HG02588 (cell line): ENCODE results near the gene DBH.

Source experiments
- ATAC-seq: cut with Tn5 transposase; IDR thresholded peaks from one replicate; pipeline ENCODE4 v1.9.1; 2021; ENCODE audit warnings: mild to moderate bottlenecking, moderate library complexity; ENCODE audit not compliant: unreplicated experiment

Gene DBH

DNA sequence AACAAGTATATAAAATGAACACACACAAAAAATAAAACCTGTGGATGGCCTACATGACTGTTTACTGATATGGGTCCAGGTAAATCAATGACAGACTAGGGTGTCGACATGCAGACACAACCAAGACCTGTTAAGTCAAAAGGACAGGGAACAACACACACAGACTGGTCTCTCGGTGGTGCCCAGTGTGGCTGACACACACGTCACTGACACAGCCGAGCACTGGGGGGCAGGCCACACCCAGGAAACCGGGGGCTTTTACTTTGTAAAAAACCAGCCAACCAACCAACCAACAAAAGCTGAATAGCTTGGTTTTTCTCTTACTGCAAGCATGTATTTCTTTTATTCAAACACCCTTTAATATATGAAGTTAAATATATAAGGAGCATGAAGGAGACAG is 31.9 kb upstream of the DBH start:
- ATAC-seq, result no peak

DNA sequence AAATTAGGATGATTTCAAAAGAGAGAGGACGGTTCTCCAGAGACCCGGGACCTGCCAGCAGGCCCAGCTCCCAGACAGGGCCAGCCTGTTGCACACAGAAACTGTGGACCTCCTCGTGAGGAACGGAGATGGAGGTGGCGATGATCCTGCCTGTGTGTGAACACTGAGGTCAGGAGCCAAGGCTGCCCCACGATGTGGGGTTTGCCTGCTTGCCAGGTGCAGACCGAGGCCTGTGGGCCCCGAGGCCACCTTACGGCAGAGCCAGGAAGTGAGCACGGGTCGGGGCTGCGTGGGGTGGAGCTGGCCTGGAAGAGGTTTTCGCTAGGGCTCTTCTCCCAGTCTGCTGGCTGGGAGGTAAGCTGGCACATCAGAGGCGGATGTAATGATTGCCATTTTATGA is 31.3 kb upstream of the DBH start:
- ATAC-seq, result no peak

DNA sequence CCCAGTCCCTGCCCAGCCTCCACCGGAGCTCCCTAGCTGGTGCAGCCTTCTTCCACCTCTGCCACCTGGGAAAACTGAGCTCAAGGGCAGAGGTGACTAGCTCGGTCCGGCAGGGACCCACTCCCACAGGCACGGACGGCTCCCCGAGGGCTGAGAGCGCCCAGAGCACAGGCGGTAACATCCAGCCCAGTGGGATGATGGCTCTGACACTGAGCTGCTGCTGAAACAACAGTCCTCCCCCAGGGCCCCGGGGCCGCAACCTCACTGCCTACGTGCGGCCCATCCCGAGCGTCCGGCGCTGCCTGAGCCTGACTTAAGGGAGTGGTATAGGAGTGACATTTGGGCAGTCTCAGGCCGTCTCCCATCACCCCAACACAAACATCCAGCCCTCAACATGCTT is 30.7 kb upstream of the DBH start:
- ATAC-seq, result no peak

DNA sequence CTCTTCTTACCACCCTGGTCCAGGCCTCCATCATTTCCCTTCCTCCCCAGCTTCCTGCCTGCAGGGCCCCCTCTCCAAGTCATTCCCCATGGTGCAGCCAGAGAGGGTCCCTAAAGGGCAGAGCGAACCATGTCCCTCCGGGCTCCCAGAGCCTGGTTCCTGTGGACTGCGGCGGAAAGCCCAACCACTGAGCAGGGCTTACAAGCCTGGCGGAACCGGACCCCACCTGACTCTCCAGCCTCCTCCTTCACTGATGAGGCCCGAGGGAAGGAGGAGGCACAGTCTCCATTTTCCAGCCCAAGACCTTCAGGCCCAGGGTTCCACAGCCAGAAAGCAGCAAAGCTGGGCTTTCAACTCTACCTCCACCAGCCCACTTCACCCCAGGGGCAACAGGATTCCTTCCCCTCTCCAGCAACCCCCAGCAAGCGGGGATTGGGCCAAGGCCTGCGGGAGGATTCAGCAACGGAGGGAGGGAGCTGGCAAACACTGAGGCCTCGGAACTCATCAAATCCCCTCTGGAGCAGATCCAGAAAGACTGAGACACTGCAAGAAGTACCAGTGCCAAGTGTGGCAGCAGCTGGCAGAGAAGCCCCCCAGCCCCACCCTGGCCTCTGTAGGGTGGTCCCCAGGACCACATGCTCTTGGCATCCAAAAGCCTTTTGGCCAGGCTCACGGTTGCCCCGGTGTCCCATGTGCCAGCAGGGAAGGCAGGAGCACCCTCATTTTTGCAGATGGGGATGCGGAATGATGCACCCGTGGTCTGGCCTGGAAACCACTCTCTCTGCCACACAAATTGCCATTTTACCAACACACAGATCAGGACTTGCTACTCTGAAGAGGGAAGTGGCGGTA is 30.1 kb upstream of the DBH start:
- no peak for ATAC-seq

DNA sequence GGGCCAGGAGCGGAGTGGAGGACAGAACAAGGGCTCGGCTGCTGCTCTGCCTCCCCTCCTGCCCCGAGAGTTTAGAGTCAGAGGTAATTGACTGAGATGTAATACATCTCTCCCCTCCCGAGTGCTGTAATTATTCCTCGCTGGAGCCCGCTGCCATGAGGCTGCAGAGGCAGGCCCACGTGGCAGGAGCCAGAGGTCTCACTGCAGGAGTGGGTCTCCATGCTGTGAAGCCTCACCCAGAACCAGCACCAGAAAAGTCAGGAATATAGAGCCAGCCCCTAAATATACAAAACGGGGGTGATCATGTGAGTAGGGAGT is 29.5 kb upstream of the DBH start:
- no peak for ATAC-seq

DNA sequence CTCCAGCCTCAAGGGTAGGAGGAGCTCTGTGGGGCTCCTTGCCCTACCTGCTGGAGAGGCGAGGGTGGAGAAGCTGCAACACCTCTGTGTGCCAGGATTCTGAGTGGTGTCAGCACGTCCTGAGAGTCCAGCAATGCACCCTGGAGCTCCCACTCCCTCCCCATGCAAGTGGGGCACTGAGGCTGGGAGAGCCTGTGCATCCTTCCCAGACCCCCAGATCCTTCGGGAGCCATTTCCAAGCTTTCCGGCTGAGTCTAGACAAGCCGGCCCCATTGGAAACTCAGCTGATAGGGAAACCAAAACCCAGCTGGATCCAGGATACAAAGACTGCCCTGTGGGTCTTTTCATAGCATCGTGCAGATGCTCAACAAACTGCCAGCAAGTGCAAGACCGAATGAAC is 28.8 kb upstream of the DBH start:
- no peak for ATAC-seq

DNA sequence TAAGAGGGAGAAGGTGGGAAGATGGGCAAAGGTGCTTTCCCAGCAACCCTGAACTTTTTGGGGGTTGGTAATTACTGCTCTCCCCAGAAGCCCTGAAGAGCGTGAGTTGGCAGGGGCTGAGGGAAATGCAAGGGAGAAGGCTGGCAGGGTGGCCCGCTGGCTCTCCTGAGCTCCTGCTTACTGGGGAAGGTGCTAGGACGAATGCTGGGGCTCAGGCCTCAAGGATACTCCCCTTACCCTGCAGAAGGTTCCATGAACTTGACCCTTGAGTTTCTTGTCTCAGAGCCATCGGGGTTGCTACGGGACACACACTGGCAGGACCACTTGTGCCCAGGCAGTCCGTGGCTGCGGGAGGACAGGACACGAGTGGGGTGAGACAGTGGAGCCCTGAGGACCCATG is 28.2 kb upstream of the DBH start:
- ATAC-seq, result no peak

DNA sequence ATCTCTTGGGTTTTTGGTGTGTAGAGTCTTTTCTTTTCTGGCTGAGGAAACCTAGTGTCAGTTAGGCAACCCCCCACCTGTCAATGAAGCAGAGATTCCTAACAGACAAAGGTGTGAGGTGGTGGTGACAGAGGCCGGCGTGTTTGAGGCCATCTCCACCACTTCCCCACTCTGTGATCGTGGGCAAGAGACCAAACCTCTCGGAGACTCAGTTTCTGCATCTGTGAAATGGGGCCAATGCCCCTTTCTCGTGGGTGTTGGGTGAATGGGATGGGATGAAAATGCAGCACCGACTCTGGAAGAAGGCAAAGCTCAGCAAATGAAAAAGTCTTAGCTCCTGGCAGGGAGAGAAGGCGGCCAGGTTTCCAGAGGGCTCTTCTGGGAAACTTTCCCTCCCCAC is 27.8 kb upstream of the DBH start:
- no peak for ATAC-seq

DNA sequence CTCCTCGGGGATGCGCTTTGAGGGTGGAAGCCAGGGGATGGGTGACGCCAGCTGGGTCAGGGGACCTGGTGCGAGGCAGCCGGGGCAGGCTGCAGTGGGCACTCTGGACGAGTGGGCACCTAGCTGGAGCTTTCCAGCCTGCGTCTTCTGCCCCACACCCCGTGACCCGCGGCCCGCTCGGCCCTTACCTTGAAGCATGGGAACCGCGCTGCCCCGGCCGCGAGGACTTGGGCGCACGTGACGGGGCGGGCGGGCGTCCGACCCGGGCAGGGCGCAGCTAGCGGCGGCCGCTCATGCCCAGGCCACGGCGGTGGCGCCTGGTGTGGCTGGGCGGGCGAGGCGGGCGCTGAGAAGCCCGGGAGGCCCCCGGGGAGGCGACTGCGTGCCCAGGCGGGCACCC is 27.3 kb upstream of the DBH start:
- no peak for ATAC-seq

DNA sequence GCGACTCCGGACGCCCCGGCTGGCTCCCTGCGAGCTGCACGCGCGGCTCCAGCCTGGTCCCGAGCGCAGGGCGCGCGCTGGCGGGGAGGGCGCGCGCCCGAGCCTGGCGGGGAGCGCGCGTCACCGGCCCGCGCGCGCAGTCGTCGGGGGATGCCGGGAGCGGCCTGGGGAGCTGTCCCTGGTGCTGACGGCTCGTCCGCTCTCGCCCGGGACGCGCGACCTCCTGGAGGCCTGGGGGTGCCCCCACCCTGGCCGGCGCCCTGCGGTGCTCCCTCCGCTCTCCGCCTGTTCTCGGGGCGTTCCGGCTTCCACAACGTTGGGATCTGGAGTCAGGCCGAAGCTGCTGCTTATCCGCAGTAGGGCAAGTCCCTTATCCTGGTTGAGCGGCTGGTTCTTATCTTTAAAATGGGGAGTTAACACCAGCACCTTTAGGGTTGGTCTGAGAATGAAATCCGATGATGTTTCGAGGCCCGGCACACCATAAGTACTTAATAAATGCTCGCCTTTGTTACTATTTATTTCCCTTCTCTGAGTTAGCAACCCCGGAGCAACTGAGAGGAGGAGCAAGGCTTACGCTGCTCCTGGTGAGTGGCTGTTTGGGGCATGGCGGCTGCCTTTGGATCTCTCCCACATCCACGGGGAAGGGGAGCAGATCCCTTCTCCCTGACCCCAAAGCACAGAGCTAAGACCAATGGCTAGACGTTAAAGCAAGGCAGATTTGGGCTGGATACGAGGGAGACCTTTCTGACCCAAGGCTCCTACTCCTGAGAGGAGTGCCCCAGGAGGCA is 26.7 kb upstream of the DBH start, which contains the start of gene FAM163B:
Gene FAM163B, minus strand, starts transcription at position 79 of the 788 bp plus-strand sequence. CDS start 29,166 bp downstream, outside the sequence.
- no peak for ATAC-seq

DNA sequence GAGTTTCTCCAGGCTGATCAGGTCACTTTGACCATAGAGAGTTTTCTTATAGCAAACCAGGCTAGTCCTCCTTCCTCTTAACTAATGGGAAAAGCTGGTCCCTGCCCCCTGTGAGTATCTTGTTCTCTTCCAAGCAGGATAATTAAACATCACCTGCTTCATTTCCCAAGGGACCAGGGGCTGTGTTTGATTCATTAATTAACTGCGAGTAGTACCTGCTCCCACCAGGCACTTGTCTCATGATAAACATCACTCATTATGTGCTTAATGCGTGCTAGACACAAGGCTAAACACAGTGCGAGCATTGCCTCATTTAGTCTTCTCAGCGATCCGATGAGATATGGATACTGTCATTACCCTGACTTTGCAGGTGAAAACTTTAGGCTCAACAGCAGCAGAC is 25.3 kb upstream of the DBH start:
- no peak for ATAC-seq

DNA sequence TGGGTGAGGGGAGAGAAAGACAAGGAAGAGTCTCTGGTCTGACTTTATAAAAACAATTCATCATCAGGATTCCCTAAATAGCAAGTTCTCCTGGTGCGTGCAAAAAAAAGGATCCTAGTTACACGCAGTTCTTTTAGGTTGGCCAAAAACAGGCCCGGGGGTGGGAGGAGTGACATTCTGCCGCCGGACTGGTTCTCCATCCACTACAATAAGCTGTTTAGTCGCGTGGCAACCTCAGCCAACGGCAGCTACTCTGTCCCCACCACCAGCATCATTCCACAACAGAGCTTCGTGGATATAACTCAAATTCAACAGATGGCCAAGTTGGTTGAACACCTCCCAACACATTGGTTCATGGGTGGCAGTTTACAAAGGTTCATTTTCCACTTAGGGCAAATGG is 24.1 kb upstream of the DBH start:
- no peak for ATAC-seq

DNA sequence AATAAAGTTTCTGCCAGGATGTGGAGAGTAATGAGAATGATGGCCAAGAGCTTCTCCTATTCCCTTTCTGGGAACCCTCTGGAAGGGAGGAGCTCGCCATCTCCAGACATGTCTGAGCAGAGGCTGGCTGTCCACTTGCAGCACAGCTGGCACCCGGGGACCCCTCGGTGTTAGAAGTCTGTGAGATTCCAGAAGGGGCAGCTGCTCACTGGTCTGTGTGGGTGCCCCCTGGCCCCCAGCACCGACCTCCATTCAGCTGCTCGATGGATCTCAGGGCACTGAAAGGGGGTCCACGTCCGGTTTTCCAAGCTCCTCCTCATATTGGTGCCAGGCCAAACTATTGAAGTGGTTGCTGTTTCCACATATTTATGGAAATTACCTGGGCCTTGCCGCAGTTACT is 23.3 kb upstream of the DBH start:
- no peak for ATAC-seq

DNA sequence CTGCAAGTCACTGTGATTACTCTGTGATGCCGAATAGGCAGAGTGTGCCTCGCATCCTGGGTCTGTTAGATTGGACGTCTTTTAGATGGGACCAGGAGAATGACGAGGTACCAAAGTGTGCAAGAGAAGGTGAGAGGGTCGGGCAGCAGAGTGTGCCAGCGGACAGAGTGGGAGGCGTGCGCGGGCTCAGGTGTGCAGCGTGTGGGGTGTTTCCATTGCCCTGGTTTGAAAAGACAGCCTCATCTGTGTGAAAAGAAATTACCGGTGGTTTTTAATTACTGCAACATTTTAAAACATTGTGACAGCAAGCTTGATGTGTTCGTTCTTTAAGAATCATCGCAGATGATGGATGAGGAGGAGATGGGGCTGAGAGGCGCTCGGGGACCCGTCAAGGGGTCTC is 22.7 kb upstream of the DBH start:
- no peak for ATAC-seq

DNA sequence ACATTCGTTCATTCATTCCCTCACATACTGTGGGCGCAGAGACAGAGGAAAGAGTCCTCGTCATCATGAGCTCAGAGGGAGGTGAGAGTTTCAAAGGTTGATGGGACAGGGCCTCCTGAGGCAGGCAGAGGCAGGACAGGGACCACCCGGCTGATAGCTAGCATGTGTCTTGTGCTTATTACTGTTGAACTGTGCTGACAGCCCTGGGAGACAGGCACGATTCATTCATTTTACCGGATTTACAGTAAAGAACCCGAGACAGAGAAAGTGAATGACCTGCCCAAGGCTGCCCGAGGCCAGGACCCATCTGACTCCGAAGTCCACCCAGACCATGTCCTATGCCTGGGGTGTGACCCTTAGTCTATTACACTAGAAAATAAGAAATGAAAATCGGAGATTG is 22.1 kb upstream of the DBH start:
- no peak for ATAC-seq

DNA sequence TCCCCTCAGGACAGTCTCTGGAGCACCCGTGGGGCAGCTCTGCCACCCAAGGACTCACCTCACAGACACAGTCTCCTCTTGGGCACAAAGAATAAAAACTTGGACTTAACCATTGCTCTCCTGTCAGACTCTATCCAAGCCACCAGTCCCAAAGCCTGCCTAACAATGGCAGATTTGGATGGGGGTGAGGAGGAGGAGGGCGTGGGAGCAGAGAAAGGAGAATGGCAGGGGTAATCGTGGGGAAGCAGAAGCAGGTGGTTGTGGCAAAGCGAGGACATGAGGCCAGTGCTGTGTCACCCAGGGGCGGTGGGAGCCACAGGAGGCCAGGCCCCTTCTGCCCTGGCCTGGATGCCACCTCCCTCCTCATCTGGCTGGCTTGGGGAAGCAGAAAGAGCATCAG is 21.5 kb upstream of the DBH start:
- ATAC-seq, result no peak

DNA sequence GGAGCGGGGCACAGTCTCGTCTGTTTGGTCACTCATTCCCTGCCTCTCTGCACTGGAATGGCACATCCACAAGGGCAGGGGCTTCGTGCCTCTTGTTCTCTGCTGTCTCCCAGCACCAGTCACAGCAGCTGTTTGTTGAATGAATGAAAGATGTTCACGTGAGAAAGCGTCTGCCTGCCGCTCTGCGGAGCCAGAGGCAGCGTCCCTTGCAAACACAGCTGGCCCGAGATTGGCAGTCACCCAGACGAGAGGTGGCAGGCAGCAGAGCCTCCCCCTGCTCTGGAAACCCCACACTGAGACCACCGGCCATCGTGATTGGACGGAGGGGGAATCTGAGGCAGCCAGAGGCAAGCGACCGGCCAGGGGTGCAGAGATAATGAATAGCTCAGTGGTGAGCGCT is 21.0 kb upstream of the DBH start:
- ATAC-seq, result no peak

DNA sequence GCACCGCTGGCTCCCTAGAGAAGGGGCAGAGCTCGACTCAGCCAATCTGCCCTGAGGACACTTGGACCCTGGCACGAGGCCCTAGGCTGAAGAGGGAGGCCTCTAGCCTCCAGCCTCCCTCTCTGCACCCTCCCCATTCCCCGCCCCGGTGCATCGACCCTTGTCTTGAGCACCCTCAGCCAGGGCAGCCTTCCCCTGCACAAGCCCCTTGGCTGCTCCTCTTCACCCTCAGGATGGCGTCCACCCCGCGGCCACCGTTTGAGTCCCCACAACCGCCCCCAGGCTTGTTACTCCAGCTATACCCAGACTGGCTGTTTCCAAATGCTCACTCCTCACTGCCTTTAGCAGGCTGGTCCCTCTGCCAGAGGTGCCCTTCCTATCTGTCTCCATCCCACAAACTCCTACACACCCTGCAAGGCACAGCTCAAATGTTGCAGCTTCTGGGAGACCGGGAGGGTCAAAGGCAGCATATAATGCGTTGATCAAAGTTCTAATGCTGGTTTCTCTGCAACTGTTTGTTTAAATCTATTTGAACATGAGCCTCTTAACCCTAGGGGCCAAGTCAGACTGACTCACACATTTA is 20.5 kb upstream of the DBH start:
- no peak for ATAC-seq

DNA sequence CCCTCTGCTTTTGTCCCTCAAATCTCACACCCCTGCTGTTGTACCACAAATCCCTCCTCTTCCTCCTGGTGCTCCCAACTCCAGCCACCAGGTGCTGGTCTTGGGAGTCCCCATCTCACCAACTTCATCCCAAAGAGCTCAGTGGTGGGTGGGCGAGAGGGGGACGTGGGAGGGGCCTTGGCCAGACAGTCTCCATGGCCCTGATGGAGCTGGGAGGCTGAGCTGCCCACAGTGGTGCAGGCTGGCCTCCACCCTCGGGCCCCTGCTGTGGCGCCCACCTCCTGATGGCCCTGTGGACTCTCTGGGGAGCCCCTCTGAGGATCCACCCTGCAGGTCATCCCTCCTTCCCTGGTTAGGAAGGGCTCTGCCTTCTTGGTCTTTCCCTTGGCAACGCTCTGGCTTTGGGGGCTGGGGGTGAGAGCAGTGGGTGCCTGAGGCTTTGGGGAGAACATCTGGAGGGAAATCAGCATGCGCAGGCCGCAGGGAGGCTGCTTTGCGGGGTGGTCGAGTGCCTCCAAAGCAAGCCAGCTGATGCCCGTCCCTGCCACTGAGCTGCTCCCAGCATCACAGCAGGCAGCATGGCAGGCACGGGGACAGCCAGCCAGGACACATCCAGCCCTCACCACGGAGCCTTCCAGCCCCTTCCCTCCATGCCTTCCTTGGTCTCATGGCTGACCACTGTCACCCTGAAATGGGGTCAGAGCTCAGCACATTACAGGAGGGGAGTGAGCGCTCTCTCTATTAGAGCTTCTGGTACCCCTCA is 19.3 kb upstream of the DBH start:
- ATAC-seq, result no peak

DNA sequence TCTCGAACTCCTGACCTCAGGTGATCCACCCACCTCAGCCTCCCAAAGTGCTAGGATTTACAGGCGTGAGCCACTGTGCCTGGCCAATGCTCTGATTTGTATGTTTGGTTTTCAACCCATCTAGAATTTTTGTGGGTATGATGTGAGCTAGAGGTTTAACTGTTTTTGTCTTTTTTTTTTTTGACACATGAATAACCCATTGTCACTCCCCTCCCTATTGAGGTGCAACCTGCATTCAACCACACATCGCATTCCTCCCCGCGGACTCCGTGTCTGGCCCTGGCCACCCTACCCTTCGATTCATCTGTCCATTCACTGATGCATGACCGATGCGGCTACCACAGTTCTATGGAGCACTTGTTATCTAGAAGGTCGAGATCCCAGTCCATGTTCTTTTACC is 17.4 kb upstream of the DBH start:
- no peak for ATAC-seq

DNA sequence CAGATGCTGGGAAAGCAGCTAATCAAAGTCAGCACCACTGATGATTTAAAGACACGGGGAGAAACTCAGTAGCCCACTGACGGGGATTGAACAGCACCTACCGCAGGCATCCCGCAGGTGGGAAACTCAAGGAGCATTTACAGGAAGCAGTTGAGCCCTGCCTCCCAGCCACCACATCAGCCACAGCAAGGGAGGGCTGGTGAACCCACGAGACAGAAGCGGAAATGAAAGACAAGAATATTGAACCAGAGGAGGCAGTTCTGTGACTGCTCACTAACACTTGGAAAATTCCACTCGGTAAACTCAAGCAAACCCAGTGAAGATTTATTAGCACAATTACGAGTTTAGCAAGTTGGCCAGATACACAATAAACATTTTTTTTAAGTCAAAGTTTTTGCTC is 16.4 kb upstream of the DBH start:
- no peak for ATAC-seq
